ENCODE data around the gene KIAA0232.
A peak's percentile ranks its signal among the peaks of the same experiment; 100 is the strongest.

Gene KIAA0232

GRCh38 chr4:6740347-6740746 lies 42.2 kb upstream of the KIAA0232 start:
- Histone ChIP-seq H3K36me3 (ENCODE audit: low read depth) (no peaks in the 10 kb centered on the region), H3K27ac (ENCODE audit: poor library complexity, severe bottlenecking) (no peak overlapping the region), H3K4me3 (ENCODE audit: severe bottlenecking) (no peak overlapping the region), H3K27me3 (ENCODE audit: insufficient read depth, poor library complexity, severe bottlenecking) (no peaks in the 10 kb centered on the region), H3K9me3 (ENCODE audit: severe bottlenecking) (no peaks in the 10 kb centered on the region), H3K4me1 (ENCODE audit: insufficient read depth, poor library complexity, severe bottlenecking) (no peaks in the 10 kb centered on the region)
- ATAC-seq (ENCODE audit: low read depth) (no peak), DNase-seq (ENCODE audit: low spot score) (no peak)
- no peak for TF ChIP-seq CTCF (IDR thresholded peaks at IDR 0.05; ENCODE audit: poor library complexity, severe bottlenecking)

GRCh38 chr4:6742507-6742906 lies 40.0 kb upstream of the KIAA0232 start:
- peaks cover 5% of the 10 kb centered on the region for H3K4me1 ChIP-seq (ENCODE audit: insufficient read depth, poor library complexity, severe bottlenecking)
- ATAC-seq (ENCODE audit: low read depth) (no peak), DNase-seq (ENCODE audit: low spot score) (no peak)
- H3K4me3 ChIP-seq (ENCODE audit: severe bottlenecking) = no peak overlapping the region
- H3K27ac ChIP-seq (ENCODE audit: poor library complexity, severe bottlenecking) = no peak overlapping the region
- no peaks in the 10 kb centered on the region for H3K9me3 ChIP-seq (ENCODE audit: severe bottlenecking)
- H3K27me3 ChIP-seq (ENCODE audit: insufficient read depth, poor library complexity, severe bottlenecking) = no peaks in the 10 kb centered on the region
- TF ChIP-seq CTCF (IDR thresholded peaks at IDR 0.05; ENCODE audit: poor library complexity, severe bottlenecking) = no peak
- H3K36me3 ChIP-seq (ENCODE audit: low read depth) = no peaks in the 10 kb centered on the region

GRCh38 chr4:6742989-6743388 lies 39.5 kb upstream of the KIAA0232 start:
- Histone ChIP-seq H3K9me3 (ENCODE audit: severe bottlenecking) (no peaks in the 10 kb centered on the region), H3K4me1 (ENCODE audit: insufficient read depth, poor library complexity, severe bottlenecking) (peaks cover 5% of the 10 kb centered on the region), H3K36me3 (ENCODE audit: low read depth) (no peaks in the 10 kb centered on the region), H3K27ac (ENCODE audit: poor library complexity, severe bottlenecking) (no peak overlapping the region), H3K27me3 (ENCODE audit: insufficient read depth, poor library complexity, severe bottlenecking) (no peaks in the 10 kb centered on the region), H3K4me3 (ENCODE audit: severe bottlenecking) (no peak overlapping the region)
- TF ChIP-seq CTCF (IDR thresholded peaks at IDR 0.05; ENCODE audit: poor library complexity, severe bottlenecking) = no peak
- DNase-seq (ENCODE audit: low spot score) = no peak
- no peak for ATAC-seq (ENCODE audit: low read depth)

- Histone ChIP-seq H3K4me3 (ENCODE audit: severe bottlenecking) (no peak overlapping the region), H3K9me3 (ENCODE audit: severe bottlenecking) (no peaks in the 10 kb centered on the region), H3K27me3 (ENCODE audit: insufficient read depth, poor library complexity, severe bottlenecking) (no peaks in the 10 kb centered on the region), H3K4me1 (ENCODE audit: insufficient read depth, poor library complexity, severe bottlenecking) (peaks cover 10% of the 10 kb centered on the region), H3K36me3 (ENCODE audit: low read depth) (no peaks in the 10 kb centered on the region), H3K27ac (ENCODE audit: poor library complexity, severe bottlenecking) (no peak overlapping the region)
- 0 out of 3 replicates have a peak, but pooled peaks have one; percentile 5 for ATAC-seq (ENCODE audit: low read depth)
- DNase-seq (ENCODE audit: low spot score) = no peak
- no peak for TF ChIP-seq CTCF (IDR thresholded peaks at IDR 0.05; ENCODE audit: poor library complexity, severe bottlenecking)
Measured at GRCh38 chr4:6746721-6747293, 35.7 kb upstream of the KIAA0232 start.

- H3K4me3 ChIP-seq (ENCODE audit: severe bottlenecking) = no peak overlapping the region
- no peaks in the 10 kb centered on the region for H3K36me3 ChIP-seq (ENCODE audit: low read depth)
- DNase-seq (ENCODE audit: low spot score) (no peak), ATAC-seq (ENCODE audit: low read depth) (0 out of 3 replicates have a peak, but pooled peaks have one; percentile 10)
- H3K4me1 ChIP-seq (ENCODE audit: insufficient read depth, poor library complexity, severe bottlenecking) = peaks cover 10% of the 10 kb centered on the region
- H3K27ac ChIP-seq (ENCODE audit: poor library complexity, severe bottlenecking) = no peak overlapping the region
- H3K9me3 ChIP-seq (ENCODE audit: severe bottlenecking) = no peaks in the 10 kb centered on the region
- TF ChIP-seq CTCF (IDR thresholded peaks at IDR 0.05; ENCODE audit: poor library complexity, severe bottlenecking) = no peak
- H3K27me3 ChIP-seq (ENCODE audit: insufficient read depth, poor library complexity, severe bottlenecking) = no peaks in the 10 kb centered on the region
Measured at GRCh38 chr4:6747294-6748051, 35.1 kb upstream of the KIAA0232 start.

All from RWPE2 (cell line).